Thymus (tissue), 11 donors: ENCODE measurements around the gene SLK. TPM values are rescaled to one million over a fixed set of nuclear protein-coding genes. Genes with fewer than 3 reads are reported as not detected.

Experiments used
- DNase-seq, 9 donors: peaks; one replicate each; pipeline ENCODE4 v3.0.0-alpha.2; 2013; ENCODE audit warnings: low spot score in 9 of 9, low read depth in 6 of 9, missing footprints in 1 of 9
- H3K27ac ChIP-seq, 2 donors: one replicate each; pipeline ENCODE4 v1.5.1; 2013; ENCODE audit warnings: control low read depth in 1 of 2, low read depth in 1 of 2, low read length in 1 of 2, mild to moderate bottlenecking in 1 of 2, moderate library complexity in 1 of 2
- H3K27me3 ChIP-seq, 2 donors: one replicate each; pipeline ENCODE4 v1.5.1; 2013; ENCODE audit warnings: low read length in 1 of 2; ENCODE audit not compliant: control insufficient read depth in 2 of 2, insufficient read depth in 1 of 2
- H3K36me3 ChIP-seq, 2 donors: one replicate each; pipeline ENCODE4 v1.5.1; 2013; ENCODE audit warnings: low read length in 1 of 2, mild to moderate bottlenecking in 1 of 2, moderate library complexity in 1 of 2; ENCODE audit not compliant: control insufficient read depth in 2 of 2, insufficient read depth in 2 of 2
- H3K4me1 ChIP-seq, 2 donors: one replicate each; pipeline ENCODE4 v1.5.1; 2013; ENCODE audit warnings: low read length in 2 of 2; ENCODE audit not compliant: control insufficient read depth in 2 of 2, insufficient read depth in 2 of 2
- H3K4me3 ChIP-seq, 2 donors: one replicate each; pipeline ENCODE4 v1.5.1; 2013; ENCODE audit warnings: low read length in 2 of 2, control low read depth in 1 of 2, mild to moderate bottlenecking in 1 of 2
- H3K9me3 ChIP-seq, 2 donors: one replicate each; pipeline ENCODE4 v1.5.1; 2013; ENCODE audit warnings: low read length in 1 of 2, mild to moderate bottlenecking in 1 of 2; ENCODE audit not compliant: control insufficient read depth in 2 of 2, insufficient read depth in 1 of 2
- WGBS: extraction: QIAGEN DNeasy Blood & Tissue Kit; methylation state at CpG from one replicate; pipeline ENCODE4 v1.1.7; 2013; 5-methylcytosine and 5-hydroxymethylcytosine counted together
- polyA plus RNA-seq: library from polyadenylated mRNA; stranded (reverse); fragments of 200-250 nt; gene quantifications from one replicate; pipeline ENCODE4 v1.2.3, GENCODE V29; 2013
- total RNA-seq: library from RNA; stranded (reverse); fragments of 120-200 nt; gene quantifications from one replicate; pipeline ENCODE4 v1.2.4, GENCODE V29; 2013
- donor health status: healthy.

SLK gene
- total and polyA plus RNA-seq, 2 donors: 16.9 to 33.5 TPM

- Histone ChIP-seq H3K36me3 (no peaks in the 10 kb centered on the region), H3K9me3 (no peaks in the 10 kb centered on the region), H3K27ac (no peak overlapping the region), H3K4me3 (peak overlapping the region; percentile 2 to 42), H3K4me1 (peaks cover 7 to 14% of the 10 kb centered on the region in 2 donors), H3K27me3 (no peaks in the 10 kb centered on the region)
- 66% methylated on average over 2 of the region's 2 CpGs for WGBS
- DNase-seq: no peak
These were observed 3.1 kb downstream of the SLK start for GRCh38 chr10:103969857-103970627.

- H3K27ac ChIP-seq: no peak overlapping the region
- no peaks in the 10 kb centered on the region for H3K36me3 ChIP-seq
- H3K4me1 ChIP-seq: no peaks in the 10 kb centered on the region
- DNase-seq: no peak
- no peaks in the 10 kb centered on the region for H3K9me3 ChIP-seq
- H3K4me3 ChIP-seq: no peak overlapping the region
- H3K27me3 ChIP-seq: no peaks in the 10 kb centered on the region
- 95% methylated on average over 1 of the region's 1 CpG for WGBS
These were observed 8.2 kb downstream of the SLK start for GRCh38 chr10:103975169-103975568.

- WGBS: 98% methylated on average over 2 of the region's 2 CpGs
- DNase-seq: no peak
These were observed 10.3 kb downstream of the SLK start for GRCh38 chr10:103977204-103977603.

GRCh38 chr10:103979530-103979929, 12.6 kb downstream of the SLK start:
- no peak overlapping the region for H3K27ac ChIP-seq
- WGBS: 94% methylated on average over 2 of the region's 2 CpGs
- no peaks in the 10 kb centered on the region for H3K27me3 ChIP-seq
- H3K4me1 ChIP-seq: peaks cover 5 to 8% of the 10 kb centered on the region in 2 donors
- no peak overlapping the region for H3K4me3 ChIP-seq
- H3K36me3 ChIP-seq: no peaks in the 10 kb centered on the region
- no peak for DNase-seq
- H3K9me3 ChIP-seq: no peaks in the 10 kb centered on the region

More at GRCh38 chr10:103977204-103977603, 10.3 kb downstream of the SLK start:
- no peaks in the 10 kb centered on the region for H3K9me3 ChIP-seq
- H3K4me1 ChIP-seq: no peaks in the 10 kb centered on the region
- no peaks in the 10 kb centered on the region for H3K27me3 ChIP-seq
- H3K4me3 ChIP-seq: no peak overlapping the region
- H3K36me3 ChIP-seq: no peaks in the 10 kb centered on the region
- no peak overlapping the region for H3K27ac ChIP-seq

- no peak overlapping the region for H3K27ac ChIP-seq
- peaks cover 5 to 8% of the 10 kb centered on the region in 2 donors for H3K4me1 ChIP-seq
- H3K36me3 ChIP-seq: no peaks in the 10 kb centered on the region
- no peaks in the 10 kb centered on the region for H3K9me3 ChIP-seq
- no peak for DNase-seq
- H3K27me3 ChIP-seq: no peaks in the 10 kb centered on the region
- 69% methylated on average over 6 of the region's 6 CpGs for WGBS
- H3K4me3 ChIP-seq: no peak overlapping the region
These were observed 13.5 kb downstream of the SLK start for GRCh38 chr10:103980288-103980906.

GRCh38 chr10:103982639-103983038, 15.7 kb downstream of the SLK start:
- no peak overlapping the region for H3K4me3 ChIP-seq
- 98% methylated on average over 4 of the region's 4 CpGs for WGBS
- no peaks in the 10 kb centered on the region for H3K9me3 ChIP-seq
- peaks cover 5 to 8% of the 10 kb centered on the region in 2 donors for H3K4me1 ChIP-seq
- no peaks in the 10 kb centered on the region for H3K36me3 ChIP-seq
- H3K27me3 ChIP-seq: no peaks in the 10 kb centered on the region
- H3K27ac ChIP-seq: no peak overlapping the region
- DNase-seq: no peak

GRCh38 chr10:103983367-103983911, 16.5 kb downstream of the SLK start:
- Histone ChIP-seq H3K27ac (peak overlapping the region; percentile 70 to 77), H3K27me3 (no peaks in the 10 kb centered on the region), H3K4me3 (no peak overlapping the region), H3K36me3 (no peaks in the 10 kb centered on the region), H3K9me3 (no peaks in the 10 kb centered on the region), H3K4me1 (peaks cover 5 to 8% of the 10 kb centered on the region in 2 donors)
- 6% methylated on average over 4 of the region's 4 CpGs for WGBS
- peak in 4 of 9 donors; percentile 4 to 70 (median 46) for DNase-seq

GRCh38 chr10:103985726-103986125, 18.8 kb downstream of the SLK start:
- Histone ChIP-seq H3K27ac (no peak overlapping the region), H3K27me3 (no peaks in the 10 kb centered on the region), H3K9me3 (no peaks in the 10 kb centered on the region), H3K36me3 (no peaks in the 10 kb centered on the region), H3K4me3 (no peak overlapping the region), H3K4me1 (peaks cover 5 to 8% of the 10 kb centered on the region in 2 donors)
- DNase-seq: no peak

- peaks cover 5 to 8% of the 10 kb centered on the region in 2 donors for H3K4me1 ChIP-seq
- peaks cover 0 to 2% of the 10 kb centered on the region in 2 donors for H3K36me3 ChIP-seq
- H3K27ac ChIP-seq: no peak overlapping the region
- H3K27me3 ChIP-seq: no peaks in the 10 kb centered on the region
- DNase-seq: no peak
- 96% methylated on average over 7 of the region's 7 CpGs for WGBS
- no peaks in the 10 kb centered on the region for H3K9me3 ChIP-seq
- H3K4me3 ChIP-seq: no peak overlapping the region
These were observed 19.4 kb downstream of the SLK start for GRCh38 chr10:103986360-103986759.
